ENCODE results near the gene PCYT1A. TPM values are rescaled to one million over a fixed set of nuclear protein-coding genes. Genes with fewer than 3 reads are reported as not detected.

Gene PCYT1A
- total and polyA plus RNA-seq, 2 donors (not counting 3 experiments of a cell fraction or from before 2014, with no cell fraction given), result 50.3 to 65.5 TPM

DNA sequence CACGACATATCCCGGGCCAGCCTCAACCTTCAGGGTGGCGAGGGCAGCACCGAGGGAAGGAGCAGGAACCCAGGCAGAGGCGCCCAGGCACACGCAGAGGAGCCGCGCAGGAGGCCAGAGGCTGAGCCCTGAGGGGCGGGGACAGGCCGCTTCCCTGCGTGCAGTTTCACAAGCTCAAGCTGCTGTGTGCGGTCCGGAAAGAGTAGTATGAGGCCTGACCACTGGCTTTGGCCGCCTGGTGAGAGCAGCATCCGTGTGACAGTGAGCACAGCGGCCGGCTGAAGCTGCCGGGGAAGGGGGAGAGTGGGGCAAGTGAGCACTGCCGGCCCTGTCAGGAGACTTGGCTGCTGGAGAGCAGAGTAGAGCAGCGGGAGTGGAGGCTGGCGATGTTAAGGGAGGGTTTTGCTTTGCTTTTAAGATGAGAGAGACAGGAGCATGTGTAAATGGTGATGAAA is 85.0 kb downstream of the PCYT1A start:
- no peak for TF ChIP-seq MAX (IDR thresholded peaks at IDR 0.05; ENCODE audit: insufficient read depth, insufficient read length)
- no peak for TF ChIP-seq JUN (IDR thresholded peaks at IDR 0.05; ENCODE audit: borderline replicate concordance, insufficient read depth, insufficient read length, low read depth)
- no peak for TF ChIP-seq MYC (IDR thresholded peaks at IDR 0.05; ENCODE audit: low read depth, low read length)
- no peak for TF ChIP-seq FOS (IDR thresholded peaks at IDR 0.05; ENCODE audit: borderline replicate concordance, insufficient read depth, low read length)
- TF ChIP-seq POLR2A (IDR thresholded peaks at IDR 0.05; ENCODE audit: low read depth, low read length), result no peak
- no peak for TF ChIP-seq EZH2 (IDR thresholded peaks at IDR 0.05; ENCODE audit: borderline replicate concordance, low read depth, low read length, severe bottlenecking)
- TF ChIP-seq GATA2 (IDR thresholded peaks at IDR 0.05; ENCODE audit: insufficient read depth, insufficient read length, low read depth, low read length), result no peak
- no peak for TF ChIP-seq POLR2AphosphoS5 (IDR thresholded peaks at IDR 0.05; ENCODE audit: insufficient read depth, low read depth, low read length)
- TF ChIP-seq CTCF (IDR thresholded peaks at IDR 0.05; ENCODE audit: extremely low read depth in 1 of 2, insufficient read depth in 1 of 2, low read depth in 1 of 2, low read length in 2 of 2), result no peak
- no peaks in the 10 kb centered on the region for H4K20me1 ChIP-seq (replicated peaks; ENCODE audit: control insufficient read depth, extremely low read depth, insufficient read depth, low read length)
- dilution Hi-C loops (cut with MboI; ENCODE audit: extremely low pct_ligation_motif_present, low sequenced_read_pairs), result no loop called here
- no peak overlapping the region for H3K4me2 ChIP-seq (ENCODE audit: insufficient read depth, low read length)
- H3K27ac ChIP-seq (ENCODE audit: insufficient read depth, low read depth, low read length), result no peak overlapping the region
- no peak overlapping the region for H3K4me3 ChIP-seq (replicated peaks in 1 of 3; ENCODE audit: insufficient read depth in 1 of 3, low read depth in 1 of 3, low read length in 3 of 3)
- no peaks in the 10 kb centered on the region for H3K9me1 ChIP-seq (replicated peaks; ENCODE audit: control insufficient read depth, extremely low read depth, insufficient read depth, low read length)
- BruUV-seq (replicated peaks), result no TSS peak
- no peak for DNase-seq (ENCODE audit: low read depth, low spot score)
- no peaks in the 10 kb centered on the region for H3K36me3 ChIP-seq (ENCODE audit: control insufficient read depth in 2 of 2, extremely low read depth in 1 of 2, insufficient read depth in 2 of 2, low read length in 2 of 2)
- no peaks in the 10 kb centered on the region for H3K79me2 ChIP-seq (ENCODE audit: control insufficient read depth, insufficient read depth, low read length)
- H3K9me3 ChIP-seq (replicated peaks; ENCODE audit: control insufficient read depth, insufficient read depth, low read length), result no peaks in the 10 kb centered on the region
- ChIA-PET POLR2A (no interaction called here), CTCF (no interaction called here)
- FAIRE-seq, result no peak
- intact Hi-C loops (cut with micrococcal nuclease), result no loop called here
- no peak overlapping the region for H3K9ac ChIP-seq (replicated peaks; ENCODE audit: extremely low read depth, insufficient read depth, low read length)
- H3K27me3 ChIP-seq (ENCODE audit: control insufficient read depth in 2 of 2, insufficient read depth in 2 of 2, low read length in 2 of 2), result peaks cover 2 to 4% of the 10 kb centered on the region in 2 experiments
- H2AFZ ChIP-seq (ENCODE audit: low read depth, low read length), result no peak overlapping the region
- no peaks in the 10 kb centered on the region for H3K4me1 ChIP-seq (ENCODE audit: control insufficient read depth, extremely low read depth, insufficient read depth, low read length)
